GM18951 (cell line): ENCODE results near the gene MCTS1.

Experiments used
- POLR2A ChIP-seq: IDR thresholded peaks from 4 replicates; pipeline ENCODE4 v1.6.1; 2011; ENCODE audit warnings: mild to moderate bottlenecking; ENCODE audit not compliant: insufficient read length, insufficient read depth; ENCODE audit errors: extremely low read depth
- in situ Hi-C: fragments of 300-500 bp; cut with MboI; formaldehyde crosslinking; loops from one replicate; pipeline ENCODE4 v1.12.0; 2022; ENCODE audit warnings: low sequenced_read_pairs, mixed read lengths, inconsistent platforms; ENCODE audit not compliant: unreplicated experiment

The MCTS1 gene

GRCh38 chrX:120660637-120661036 is 56.7 kb downstream of the MCTS1 start:
- TF ChIP-seq POLR2A = no peak
- in situ Hi-C loops = no loop called here
